Measurements from ENCODE around the gene CHRNA4.
"Not testable (repeated sequence)": the region's sequence is repeated elsewhere in the genome, so short reads cannot be mapped to it uniquely, and the experiment has no call there.

Gene CHRNA4

DNA sequence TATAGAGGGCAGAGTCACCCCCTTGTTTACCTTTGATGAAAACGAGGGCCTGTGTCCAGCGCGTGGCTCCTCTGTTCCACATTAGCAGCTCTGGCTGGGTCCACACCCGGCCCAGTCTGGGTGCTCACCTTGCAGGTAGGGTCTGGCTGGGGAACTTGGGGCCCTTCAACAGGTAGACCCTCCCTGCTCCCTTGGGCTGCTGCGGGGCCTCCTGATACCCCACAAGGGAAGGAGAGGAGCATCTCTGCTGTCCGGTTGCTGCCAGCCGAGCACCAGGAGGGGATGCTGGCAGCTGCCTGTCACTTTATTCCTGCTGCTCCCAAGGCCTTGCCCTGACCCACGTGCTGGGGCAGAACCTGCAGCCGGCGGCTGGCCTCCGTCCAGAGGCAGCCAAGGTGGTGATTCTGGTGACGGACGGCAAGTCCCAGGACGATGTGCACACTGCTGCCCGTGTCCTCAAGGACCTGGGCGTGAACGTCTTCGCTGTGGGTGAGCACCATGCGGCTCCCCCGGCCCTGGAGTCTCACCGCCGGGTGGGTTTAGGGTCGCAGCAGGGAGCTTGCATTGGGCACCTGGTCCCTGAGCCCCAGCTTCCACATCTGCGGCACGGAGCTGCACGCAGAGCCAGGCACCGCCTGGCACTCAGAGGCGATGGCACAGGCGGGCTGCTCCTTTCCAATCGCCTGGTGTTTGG lies 52.8 kb downstream of the CHRNA4 start:
- Histone ChIP-seq H3K4me1 (ENCODE audit: control insufficient read depth, low read depth, low read length) (no peaks in the 10 kb centered on the region), H3K9me3 (ENCODE audit: control insufficient read depth, low read depth, low read length) (no peaks in the 10 kb centered on the region), H3K9ac (ENCODE audit: low read length) (no peak overlapping the region), H3K4me3 (ENCODE audit: low read length) (no peak overlapping the region), H3K27me3 (ENCODE audit: control insufficient read depth, insufficient read depth, low read length) (no peaks in the 10 kb centered on the region), H3K27ac (ENCODE audit: low read length) (no peak overlapping the region), H3K36me3 (ENCODE audit: control insufficient read depth, low read depth, low read length) (no peaks in the 10 kb centered on the region)

DNA sequence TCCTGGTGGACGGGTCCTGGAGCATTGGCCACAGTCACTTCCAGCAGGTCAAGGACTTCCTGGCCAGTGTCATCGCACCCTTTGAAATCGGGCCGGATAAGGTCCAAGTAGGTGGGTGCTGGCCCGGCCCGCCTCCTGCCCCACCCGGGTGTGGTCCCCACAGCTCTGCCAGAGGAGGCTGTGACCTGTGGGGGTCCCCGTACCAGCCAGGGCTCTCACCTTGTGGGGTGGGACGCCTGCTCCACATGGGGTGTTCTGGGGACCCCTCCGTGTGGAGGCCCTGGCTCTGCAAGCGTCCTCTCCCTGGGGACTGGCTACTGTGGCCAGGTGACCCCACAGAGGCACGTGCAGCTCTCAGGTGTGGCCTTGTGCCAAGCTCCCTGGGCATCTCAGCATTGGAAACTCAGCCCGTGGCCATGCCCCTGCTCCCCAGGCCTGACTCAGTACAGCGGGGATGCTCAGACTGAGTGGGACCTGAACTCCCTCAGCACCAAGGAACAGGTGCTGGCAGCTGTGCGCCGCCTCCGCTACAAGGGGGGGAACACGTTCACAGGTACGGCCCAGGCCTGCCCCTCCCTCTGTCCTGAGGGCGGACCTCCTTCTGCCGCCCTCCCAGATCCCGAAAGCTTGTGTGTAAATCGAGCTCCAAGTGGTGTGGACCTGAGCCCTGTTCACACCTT lies 53.5 kb downstream of the CHRNA4 start:
- H3K27ac ChIP-seq (ENCODE audit: low read length), result no peak overlapping the region
- H3K36me3 ChIP-seq (ENCODE audit: control insufficient read depth, low read depth, low read length), result no peaks in the 10 kb centered on the region
- no peak overlapping the region for H3K9ac ChIP-seq (ENCODE audit: low read length)
- no peaks in the 10 kb centered on the region for H3K27me3 ChIP-seq (ENCODE audit: control insufficient read depth, insufficient read depth, low read length)
- H3K9me3 ChIP-seq (ENCODE audit: control insufficient read depth, low read depth, low read length), result no peaks in the 10 kb centered on the region
- no peaks in the 10 kb centered on the region for H3K4me1 ChIP-seq (ENCODE audit: control insufficient read depth, low read depth, low read length)
- H3K4me3 ChIP-seq (ENCODE audit: low read length), result no peak overlapping the region

DNA sequence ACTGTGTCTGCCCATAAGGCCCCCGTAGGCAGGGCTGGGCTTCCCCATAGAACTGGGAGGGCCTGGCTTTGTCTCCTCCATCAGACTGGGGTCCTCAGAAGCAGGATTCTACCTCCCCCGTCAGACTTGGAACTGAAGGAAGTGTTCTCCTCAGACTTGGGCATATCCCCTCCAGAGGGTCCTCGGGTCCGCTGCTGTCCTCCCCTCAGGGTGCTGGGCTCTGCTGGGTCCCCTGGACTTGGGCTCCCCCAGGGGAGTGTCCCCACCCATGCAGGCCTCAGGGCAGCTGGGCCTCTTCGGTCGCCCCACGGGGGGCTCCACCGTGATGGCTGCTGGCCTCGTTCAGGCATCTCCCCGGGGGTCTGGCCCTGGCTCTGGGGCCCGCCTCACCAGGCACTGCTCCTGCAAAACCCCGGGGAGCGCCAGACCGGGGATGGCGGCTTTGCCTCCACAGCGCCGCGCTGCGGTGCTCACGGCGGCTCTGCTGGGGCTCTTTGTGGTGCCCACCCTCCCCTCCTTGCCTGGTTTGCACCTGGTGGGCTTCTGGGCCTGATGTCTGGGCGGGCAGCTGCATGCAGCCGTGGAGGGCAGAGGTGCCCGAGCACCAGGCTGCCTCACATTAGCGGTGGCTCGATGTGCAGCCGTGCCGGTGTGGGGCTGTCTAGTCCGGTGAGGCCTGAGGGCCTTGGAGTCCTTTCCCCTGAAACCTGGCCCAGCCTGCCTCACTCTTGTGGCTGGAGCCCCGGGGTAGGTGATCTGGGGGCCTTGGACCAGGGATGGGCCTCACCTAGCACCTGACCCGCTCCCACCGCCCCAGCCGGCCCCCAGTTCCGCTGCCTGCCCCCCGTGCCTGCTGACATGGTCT lies 54.2 kb downstream of the CHRNA4 start:
- Histone ChIP-seq H3K36me3 (ENCODE audit: control insufficient read depth, low read depth, low read length) (no peaks in the 10 kb centered on the region), H3K27me3 (ENCODE audit: control insufficient read depth, insufficient read depth, low read length) (no peaks in the 10 kb centered on the region)

DNA sequence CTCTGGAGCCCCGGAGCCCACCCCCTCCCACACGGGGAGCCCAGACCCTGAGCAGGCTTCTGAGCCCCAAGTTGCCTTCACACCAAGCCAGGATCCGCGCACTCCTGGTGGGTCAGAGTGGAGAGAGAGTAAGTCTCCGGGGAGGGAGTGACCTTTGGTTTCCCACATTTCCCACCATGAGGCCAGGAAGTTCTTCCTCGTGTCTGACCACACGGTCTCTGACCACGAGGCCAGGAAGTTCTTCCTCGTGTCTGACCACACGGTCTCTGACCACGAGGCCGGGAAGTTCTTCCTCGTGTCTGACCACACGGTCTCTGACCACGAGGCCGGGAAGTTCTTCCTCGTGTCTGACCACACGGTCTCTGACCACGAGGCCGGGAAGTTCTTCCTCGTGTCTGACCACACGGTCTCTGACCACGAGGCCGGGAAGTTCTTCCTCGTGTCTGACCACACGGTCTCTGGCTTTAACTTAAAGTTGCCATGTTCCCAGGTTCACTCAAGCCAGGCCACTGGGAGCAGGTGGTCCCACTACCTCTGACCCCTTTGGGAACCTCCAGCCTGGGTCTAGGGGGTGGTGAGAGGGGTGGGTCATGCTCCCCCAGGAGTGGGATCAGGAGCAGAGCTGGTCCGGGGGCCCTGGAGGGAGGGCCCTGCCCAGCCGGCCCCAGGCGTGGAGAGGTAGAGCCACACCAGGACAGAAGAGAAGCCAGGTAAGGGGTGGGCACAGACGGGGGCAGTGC lies 55.0 kb downstream of the CHRNA4 start:
- not testable (repeated sequence) for H3K9ac ChIP-seq (ENCODE audit: low read length); H3K27me3 ChIP-seq (ENCODE audit: control insufficient read depth, insufficient read depth, low read length); H3K9me3 ChIP-seq (ENCODE audit: control insufficient read depth, low read depth, low read length)

More for the DNA sequence above, 54.2 kb downstream of the CHRNA4 start:
- H3K27ac ChIP-seq (ENCODE audit: low read length), result no peak overlapping the region
- no peak overlapping the region for H3K4me3 ChIP-seq (ENCODE audit: low read length)
- no peaks in the 10 kb centered on the region for H3K4me1 ChIP-seq (ENCODE audit: control insufficient read depth, low read depth, low read length)
- no peak overlapping the region for H3K9ac ChIP-seq (ENCODE audit: low read length)
- no peaks in the 10 kb centered on the region for H3K9me3 ChIP-seq (ENCODE audit: control insufficient read depth, low read depth, low read length)

DNA sequence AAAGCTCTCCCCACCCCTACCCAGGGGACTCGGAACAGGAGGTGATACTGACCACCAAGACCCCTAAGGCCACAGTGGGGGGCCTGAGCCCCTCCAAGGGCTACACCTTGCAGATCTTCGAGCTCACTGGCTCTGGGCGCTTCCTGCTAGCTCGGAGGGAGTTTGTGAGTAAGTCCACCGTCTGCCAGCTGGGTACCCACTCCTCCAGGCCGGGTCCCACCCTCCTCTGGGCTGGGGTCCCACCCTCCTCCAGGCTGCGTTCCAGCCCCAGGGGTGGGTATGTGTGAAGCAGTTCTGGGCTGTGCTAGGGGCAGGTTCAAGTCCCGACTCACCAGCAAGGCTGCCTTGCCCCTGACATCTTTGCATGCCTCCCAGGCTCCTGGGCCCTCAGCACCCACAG lies 55.8 kb downstream of the CHRNA4 start:
- Histone ChIP-seq H3K4me3 (ENCODE audit: low read length) (no peak overlapping the region), H3K9ac (ENCODE audit: low read length) (no peak overlapping the region), H3K4me1 (ENCODE audit: control insufficient read depth, low read depth, low read length) (no peaks in the 10 kb centered on the region), H3K27ac (ENCODE audit: low read length) (no peak overlapping the region), H3K9me3 (ENCODE audit: control insufficient read depth, low read depth, low read length) (no peaks in the 10 kb centered on the region), H3K36me3 (ENCODE audit: control insufficient read depth, low read depth, low read length) (no peaks in the 10 kb centered on the region), H3K27me3 (ENCODE audit: control insufficient read depth, insufficient read depth, low read length) (no peaks in the 10 kb centered on the region)

More for the DNA sequence above, 55.0 kb downstream of the CHRNA4 start:
- H3K27ac ChIP-seq (ENCODE audit: low read length); H3K4me3 ChIP-seq (ENCODE audit: low read length); H3K36me3 ChIP-seq (ENCODE audit: control insufficient read depth, low read depth, low read length); H3K4me1 ChIP-seq (ENCODE audit: control insufficient read depth, low read depth, low read length): not testable (repeated sequence)

DNA sequence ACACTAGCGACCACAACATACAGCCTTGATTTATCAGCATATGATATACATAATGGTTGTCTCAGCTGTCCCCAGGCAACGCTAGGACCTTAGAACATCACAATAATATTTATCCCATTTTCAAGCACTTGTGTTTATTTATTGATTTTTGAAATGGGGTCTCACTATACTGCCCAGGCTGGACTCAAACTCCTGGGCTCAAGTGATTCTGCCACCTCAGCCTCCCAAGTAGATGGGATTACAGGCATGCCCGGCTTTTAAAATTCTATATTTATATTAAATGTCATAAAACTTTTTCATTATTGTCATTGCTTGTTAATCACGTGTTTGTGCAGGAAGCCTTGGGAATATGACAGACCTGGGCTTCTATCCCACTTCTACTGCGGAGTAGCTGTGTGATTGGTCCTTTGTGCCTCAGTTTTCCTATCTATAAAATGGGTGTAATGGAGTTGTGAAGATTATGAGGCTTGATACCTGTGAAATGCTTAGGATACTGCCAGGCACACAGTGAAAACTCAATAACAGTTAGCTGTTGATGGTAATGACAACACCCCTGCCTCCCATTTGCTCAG lies 58.0 kb downstream of the CHRNA4 start:
- no peak overlapping the region for H3K27ac ChIP-seq (ENCODE audit: low read length)
- no peak overlapping the region for H3K9ac ChIP-seq (ENCODE audit: low read length)
- H3K27me3 ChIP-seq (ENCODE audit: control insufficient read depth, insufficient read depth, low read length), result no peaks in the 10 kb centered on the region
- no peaks in the 10 kb centered on the region for H3K4me1 ChIP-seq (ENCODE audit: control insufficient read depth, low read depth, low read length)
- no peaks in the 10 kb centered on the region for H3K9me3 ChIP-seq (ENCODE audit: control insufficient read depth, low read depth, low read length)
- no peaks in the 10 kb centered on the region for H3K36me3 ChIP-seq (ENCODE audit: control insufficient read depth, low read depth, low read length)
- no peak overlapping the region for H3K4me3 ChIP-seq (ENCODE audit: low read length)

DNA sequence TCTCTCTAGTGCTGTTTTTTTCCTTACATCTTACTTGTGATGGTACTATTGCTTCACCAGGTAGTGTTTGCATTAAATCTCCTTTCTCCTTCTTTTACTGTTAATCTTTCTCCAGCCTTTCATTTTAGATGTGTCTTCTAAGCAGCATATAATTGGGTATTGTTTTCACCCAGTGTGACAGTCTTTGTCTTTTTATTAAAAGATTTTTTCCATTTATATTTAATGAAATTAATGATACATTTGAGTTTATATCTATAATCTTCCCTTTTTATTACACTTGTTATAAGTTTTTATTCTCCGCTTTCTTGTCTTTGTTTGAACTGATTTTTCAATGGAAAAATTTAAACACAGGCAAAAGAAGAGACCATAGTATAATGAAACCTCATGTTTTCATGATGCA lies 59.5 kb downstream of the CHRNA4 start:
- no peaks in the 10 kb centered on the region for H3K9me3 ChIP-seq (ENCODE audit: control insufficient read depth, low read depth, low read length)
- no peaks in the 10 kb centered on the region for H3K4me1 ChIP-seq (ENCODE audit: control insufficient read depth, low read depth, low read length)
- H3K27ac ChIP-seq (ENCODE audit: low read length), result no peak overlapping the region
- no peak overlapping the region for H3K4me3 ChIP-seq (ENCODE audit: low read length)
- H3K27me3 ChIP-seq (ENCODE audit: control insufficient read depth, insufficient read depth, low read length), result no peaks in the 10 kb centered on the region
- H3K9ac ChIP-seq (ENCODE audit: low read length), result no peak overlapping the region
- H3K36me3 ChIP-seq (ENCODE audit: control insufficient read depth, low read depth, low read length), result no peaks in the 10 kb centered on the region

DNA sequence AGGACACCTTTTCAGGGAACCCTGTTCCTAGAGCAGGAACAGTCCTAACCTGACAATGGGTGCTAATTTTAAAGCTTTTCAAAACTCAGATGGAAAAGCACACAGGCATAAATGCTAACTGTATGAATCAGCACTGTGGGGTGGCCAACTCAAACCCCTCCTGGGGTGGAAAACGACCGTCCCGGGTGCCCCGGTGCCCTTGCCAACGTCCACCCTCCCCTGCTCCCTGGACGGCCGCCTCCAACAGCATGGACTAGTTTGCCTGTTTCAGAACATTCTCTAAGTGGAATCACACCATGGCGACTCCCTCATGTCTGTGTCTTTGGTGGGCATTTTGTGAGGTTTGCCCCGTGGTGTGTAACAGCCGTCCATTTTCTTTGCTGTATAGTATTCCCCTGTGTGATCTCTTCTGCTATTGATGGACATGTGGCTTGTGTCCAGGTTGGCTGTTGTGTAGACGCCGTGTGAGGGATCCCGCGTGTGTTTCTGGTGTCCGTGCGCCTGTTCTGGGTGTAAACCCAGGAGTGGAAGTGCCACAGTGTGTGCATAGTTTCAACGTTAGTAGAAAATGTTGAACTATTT lies 62.3 kb downstream of the CHRNA4 start:
- no peaks in the 10 kb centered on the region for H3K4me1 ChIP-seq (ENCODE audit: control insufficient read depth, low read depth, low read length)
- H3K4me3 ChIP-seq (ENCODE audit: low read length), result no peak overlapping the region
- no peaks in the 10 kb centered on the region for H3K36me3 ChIP-seq (ENCODE audit: control insufficient read depth, low read depth, low read length)
- no peak overlapping the region for H3K27ac ChIP-seq (ENCODE audit: low read length)
- no peak overlapping the region for H3K9ac ChIP-seq (ENCODE audit: low read length)
- no peaks in the 10 kb centered on the region for H3K9me3 ChIP-seq (ENCODE audit: control insufficient read depth, low read depth, low read length)
- H3K27me3 ChIP-seq (ENCODE audit: control insufficient read depth, insufficient read depth, low read length), result peaks cover 19% of the 10 kb centered on the region

DNA sequence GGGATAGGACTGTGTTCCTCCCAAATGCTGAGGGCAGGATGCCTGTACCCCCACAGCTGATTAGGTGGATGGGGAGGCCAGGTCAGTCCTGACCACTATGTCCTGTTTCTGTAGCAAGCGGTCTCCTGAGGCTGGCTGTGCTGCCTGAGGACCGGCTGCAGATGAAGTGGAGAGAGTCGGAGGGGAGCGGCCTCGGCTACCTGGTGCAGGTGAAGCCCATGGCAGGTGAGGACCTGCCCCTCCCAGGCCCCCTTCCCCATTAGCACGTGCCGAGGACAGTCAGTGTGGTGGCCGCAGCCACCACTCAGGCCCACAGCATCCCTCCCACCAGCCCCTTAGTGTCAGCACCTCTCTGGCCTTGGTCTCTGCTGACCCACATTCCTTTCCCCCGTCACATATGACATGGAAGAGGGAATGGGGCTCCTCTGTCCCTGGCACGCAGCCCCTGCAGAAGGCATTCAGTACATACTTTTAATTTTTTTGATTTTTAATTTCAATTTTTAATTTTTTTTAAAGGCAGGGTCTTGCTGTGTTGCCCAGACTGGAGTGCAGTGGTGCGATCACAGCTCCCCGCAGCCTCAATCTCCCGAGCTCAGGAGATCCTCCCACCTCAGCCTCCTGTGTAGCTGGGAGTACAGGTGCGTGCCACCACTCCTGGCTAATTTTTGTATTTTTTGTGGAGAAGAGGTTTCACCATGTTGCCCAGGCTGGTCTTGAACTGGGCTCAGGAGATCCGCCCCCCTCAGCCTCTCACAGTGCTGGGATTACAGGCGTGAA lies 63.2 kb downstream of the CHRNA4 start:
- no peaks in the 10 kb centered on the region for H3K36me3 ChIP-seq (ENCODE audit: control insufficient read depth, low read depth, low read length)
- no peak overlapping the region for H3K4me3 ChIP-seq (ENCODE audit: low read length)
- no peaks in the 10 kb centered on the region for H3K9me3 ChIP-seq (ENCODE audit: control insufficient read depth, low read depth, low read length)
- H3K27me3 ChIP-seq (ENCODE audit: control insufficient read depth, insufficient read depth, low read length), result peaks cover 19% of the 10 kb centered on the region
- no peak overlapping the region for H3K9ac ChIP-seq (ENCODE audit: low read length)
- no peaks in the 10 kb centered on the region for H3K4me1 ChIP-seq (ENCODE audit: control insufficient read depth, low read depth, low read length)
- H3K27ac ChIP-seq (ENCODE audit: low read length), result no peak overlapping the region

DNA sequence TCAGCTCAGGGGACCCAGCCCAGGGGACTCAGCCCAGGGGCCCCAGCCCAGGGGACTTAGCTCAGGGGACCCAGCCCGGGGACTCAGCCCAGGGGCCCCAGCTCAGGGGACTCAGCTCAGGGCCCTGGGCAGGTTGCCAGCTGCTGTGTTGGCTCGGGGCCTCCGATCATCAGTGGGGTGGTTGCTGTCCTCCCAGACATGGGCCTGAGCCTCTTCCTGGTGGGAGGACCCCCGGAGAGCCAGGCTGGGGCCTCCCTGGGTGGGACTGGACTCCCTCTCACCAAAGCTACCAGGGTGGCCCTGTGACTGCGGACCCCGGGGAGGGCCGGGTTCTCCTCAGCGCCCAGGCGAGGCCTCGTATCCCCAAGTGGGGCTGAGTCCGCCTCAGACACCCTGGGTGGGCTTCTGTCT lies 63.8 kb downstream of the CHRNA4 start:
- Histone ChIP-seq H3K4me3 (ENCODE audit: low read length) (no peak overlapping the region), H3K9me3 (ENCODE audit: control insufficient read depth, low read depth, low read length) (no peaks in the 10 kb centered on the region), H3K36me3 (ENCODE audit: control insufficient read depth, low read depth, low read length) (no peaks in the 10 kb centered on the region), H3K27me3 (ENCODE audit: control insufficient read depth, insufficient read depth, low read length) (peaks cover 19% of the 10 kb centered on the region), H3K9ac (ENCODE audit: low read length) (no peak overlapping the region), H3K27ac (ENCODE audit: low read length) (no peak overlapping the region), H3K4me1 (ENCODE audit: control insufficient read depth, low read depth, low read length) (no peaks in the 10 kb centered on the region)
